AG04450 (cell line): ENCODE measurements around the gene INO80E. TPM values are rescaled to one million over a fixed set of nuclear protein-coding genes. Genes with fewer than 3 reads are reported as not detected.

Experiments
- CTCF ChIA-PET: fragments of 300-600, 350-600 bp; formaldehyde crosslinking; extraction: SDS; loops from one replicate; lab custom pipeline; 2022; ENCODE audit warnings: antibody characterized with exemption, inconsistent platforms; lab: Charles Lee
- POLR2A ChIA-PET: fragments of 350-600 bp; formaldehyde crosslinking; extraction: SDS; loops from one replicate; lab custom pipeline; 2021; ENCODE audit warnings: antibody characterized with exemption, inconsistent platforms; lab: Yijun Ruan, JAX
- DNase-seq: peaks from one replicate; pipeline ENCODE4 v3.0.0-alpha.2; 2011; ENCODE audit warnings: low read depth, low spot score
- H3K27ac ChIP-seq: one replicate; pipeline ENCODE4 v1.5.1; 2012; ENCODE audit warnings: low read depth, low read length, control low read depth
- H3K27me3 ChIP-seq: one replicate; pipeline ENCODE4 v1.6.0; 2012; ENCODE audit warnings: low read length; ENCODE audit not compliant: control insufficient read depth, insufficient read depth
- H3K4me3 ChIP-seq: 2 replicates; pipeline ENCODE4 v1.5.1; 2011; ENCODE audit warnings: mild to moderate bottlenecking, low read depth, low read length, control low read depth
- H3K9me3 ChIP-seq: 2 replicates; pipeline ENCODE4 v1.5.1; 2012; ENCODE audit warnings: low read length; ENCODE audit not compliant: control insufficient read depth, insufficient read depth
- CTCF ChIP-seq: IDR thresholded peaks from 2 replicates; pipeline ENCODE4 v1.5.1; 2011; ENCODE audit warnings: low read depth, low read length, control low read depth, inconsistent platforms
- polyA plus RNA-seq: library from polyadenylated mRNA; depleted of rRNA; stranded (reverse); fragments of >200 nt; gene quantifications from 2 replicates; pipeline ENCODE4 v1.2.3, GENCODE V29; 2011

INO80E gene
- polyA plus RNA-seq, 1 experiment: 27.3 TPM

GRCh38 chr16:29975134-29975538 is 20.9 kb upstream of the INO80E start:
- Histone ChIP-seq H3K27me3 (no peaks in the 10 kb centered on the region), H3K9me3 (no peaks in the 10 kb centered on the region; the same call in 1 of the 2 replicates), H3K4me3 (peak overlapping the region; percentile 92), H3K27ac (no peak overlapping the region)
- DNase-seq: no peak
- ChIA-PET CTCF (interaction anchor here (1.7 kb wide), 1 partner anchor 57 kb away, joined by 4 read pairs; no protein-coding TSS in a partner anchor), POLR2A (interaction anchor here (0.6 to 1.2 kb wide), 2 partner anchors 49 to 298 kb away, joined by 4 to 5 read pairs; partner anchors contain the start of gene KCTD13)
- no peak for TF ChIP-seq CTCF

- H3K4me3 ChIP-seq: peak overlapping the region; percentile 92
- DNase-seq: no peak
- no peak overlapping the region for H3K27ac ChIP-seq
- ChIA-PET POLR2A (interaction anchor here (1.2 kb wide), 1 partner anchor 50 kb away, joined by 4 read pairs; the partner anchor contains the start of gene KCTD13), CTCF (interaction anchor here (1.7 kb wide), 1 partner anchor 56 kb away, joined by 4 read pairs; no protein-coding TSS in a partner anchor)
- H3K9me3 ChIP-seq: no peaks in the 10 kb centered on the region; the same call in 1 of the 2 replicates
- TF ChIP-seq CTCF: no peak
- no peaks in the 10 kb centered on the region for H3K27me3 ChIP-seq
Measured at GRCh38 chr16:29975811-29976511, 20.1 kb upstream of the INO80E start.

- TF ChIP-seq CTCF: no peak
- no peaks in the 10 kb centered on the region for H3K27me3 ChIP-seq
- ChIA-PET POLR2A (no interaction called here), CTCF (no interaction called here)
- no peak overlapping the region for H3K4me3 ChIP-seq
- H3K9me3 ChIP-seq: no peaks in the 10 kb centered on the region; the same call in 1 of the 2 replicates
- no peak for DNase-seq
- no peak overlapping the region for H3K27ac ChIP-seq
Measured at GRCh38 chr16:29977063-29977825, 18.8 kb upstream of the INO80E start.

GRCh38 chr16:29978081-29978480 is 18.0 kb upstream of the INO80E start:
- Histone ChIP-seq H3K4me3 (no peak overlapping the region), H3K9me3 (no peaks in the 10 kb centered on the region; the same call in 1 of the 2 replicates), H3K27me3 (no peaks in the 10 kb centered on the region), H3K27ac (no peak overlapping the region)
- POLR2A ChIA-PET: no interaction called here
- CTCF ChIA-PET: interaction anchor here (0.6 kb wide), 1 partner anchor 77 kb away, joined by 4 read pairs; no protein-coding TSS in a partner anchor
- no peak for TF ChIP-seq CTCF
- no peak for DNase-seq
